ENCODE results near the gene RBM47. TPM values are rescaled to one million over a fixed set of nuclear protein-coding genes. Genes with fewer than 3 reads are reported as not detected.

RBM47 gene
- total and polyA plus RNA-seq, 12 donors: 0.41 to 14.0 (median 2.1) TPM

- ATAC-seq (no peak), DNase-seq (no peak)
- Histone ChIP-seq H3K27me3 (peaks cover 0 to 60% (median 40%) of the 10 kb centered on the region in 7 donors), H3K4me1 (peaks cover 0 to 54% (median 0%) of the 10 kb centered on the region in 9 donors), H3K9me3 (no peaks in the 10 kb centered on the region), H3K4me3 (peak overlapping the region in 2 of 10 donors; percentile 5 to 61), H3K36me3 (no peaks in the 10 kb centered on the region), H3K27ac (peak overlapping the region in 1 of 10 donors; percentile 23)
- TF ChIP-seq CTCF (IDR thresholded peaks at IDR 0.05): no peak
- intact Hi-C loops (cut with DNase I): no loop called here
- 47 to 52% methylated on average over 10 of the region's 10 CpGs for WGBS, 2 donors
These were observed 3.3 kb downstream of the RBM47 start for GRCh38 chr4:40626183-40626990.

- Histone ChIP-seq H3K27ac (no peak overlapping the region), H3K4me3 (no peak overlapping the region), H3K36me3 (no peaks in the 10 kb centered on the region), H3K4me1 (peaks cover 0 to 44% (median 0%) of the 10 kb centered on the region in 9 donors), H3K9me3 (no peaks in the 10 kb centered on the region), H3K27me3 (peaks cover 0 to 43% (median 28%) of the 10 kb centered on the region in 7 donors)
- DNase-seq (no peak), ATAC-seq (no peak)
- WGBS, 2 donors: 91 to 95% methylated on average over 7 of the region's 7 CpGs
- TF ChIP-seq CTCF (IDR thresholded peaks at IDR 0.05): no peak
- intact Hi-C loops (cut with DNase I): no loop called here
These were observed 6.0 kb downstream of the RBM47 start for GRCh38 chr4:40623707-40624106.

- Histone ChIP-seq H3K36me3 (no peaks in the 10 kb centered on the region), H3K9me3 (no peaks in the 10 kb centered on the region), H3K4me3 (no peak overlapping the region), H3K27me3 (peaks cover 0 to 38% (median 22%) of the 10 kb centered on the region in 7 donors), H3K27ac (peak overlapping the region in 1 of 10 donors; percentile 65), H3K4me1 (peaks cover 0 to 49% (median 0%) of the 10 kb centered on the region in 9 donors)
- no peak for TF ChIP-seq CTCF (IDR thresholded peaks at IDR 0.05)
- DNase-seq (no peak), ATAC-seq (no peak)
- WGBS, 2 donors: 76 to 80% methylated on average over 6 of the region's 6 CpGs
- intact Hi-C loops (cut with DNase I): no loop called here
These were observed 6.8 kb downstream of the RBM47 start for GRCh38 chr4:40622913-40623312.

- Histone ChIP-seq H3K4me3 (no peak overlapping the region), H3K27me3 (peaks cover 0 to 28% (median 18%) of the 10 kb centered on the region in 7 donors), H3K36me3 (no peaks in the 10 kb centered on the region), H3K27ac (peak overlapping the region in 4 of 10 donors; percentile 26 to 77 (median 38)), H3K4me1 (peaks cover 0 to 51% (median 0%) of the 10 kb centered on the region in 9 donors), H3K9me3 (no peaks in the 10 kb centered on the region)
- ATAC-seq (peak; percentile 34 to 81 (median 57)), DNase-seq (peak; percentile 31 to 54)
- intact Hi-C loops (cut with DNase I): no loop called here
- no peak for TF ChIP-seq CTCF (IDR thresholded peaks at IDR 0.05)
- WGBS, 2 donors: 76 to 77% methylated on average over 13 of the region's 13 CpGs
These were observed 7.8 kb downstream of the RBM47 start for GRCh38 chr4:40621592-40622512.
